HUES64 (cell line): ENCODE data around the gene CERS2.
A peak's percentile ranks its signal among the peaks of the same experiment; 100 is the strongest.

Source experiments
- H3K27ac ChIP-seq: 2 replicates; pipeline ENCODE4 v1.7.0; 2013; ENCODE audit warnings: low read depth, low read length, inconsistent platforms
- H3K27me3 ChIP-seq: 2 replicates; pipeline ENCODE4 v1.6.1; 2013; ENCODE audit warnings: mild to moderate bottlenecking, low read length; ENCODE audit not compliant: insufficient read depth
- H3K36me3 ChIP-seq: 2 replicates; pipeline ENCODE4 v1.6.1; 2013; ENCODE audit warnings: mild to moderate bottlenecking, low read length; ENCODE audit not compliant: insufficient read depth
- H3K4me1 ChIP-seq: 2 replicates; pipeline ENCODE4 v1.6.1; 2013; ENCODE audit warnings: mild to moderate bottlenecking, low read length, moderate library complexity; ENCODE audit not compliant: insufficient read depth
- H3K4me3 ChIP-seq: 2 replicates; pipeline ENCODE4 v1.5.1; 2013; ENCODE audit warnings: mild to moderate bottlenecking, low read length, moderate library complexity
- H3K9ac ChIP-seq: 2 replicates; pipeline ENCODE4 v1.6.1; 2013; ENCODE audit warnings: mild to moderate bottlenecking, low read depth, low read length
- H3K9me3 ChIP-seq: 2 replicates; pipeline ENCODE4 v1.6.1; 2013; ENCODE audit warnings: low read depth, low read length; ENCODE audit not compliant: insufficient read depth
- WGBS: fragments of 150-250, 120-280 bp; methylation state at CpG from one replicate; pipeline ENCODE4 v1.1.7; 2013; ENCODE audit warnings: missing lambda C conversion rate; 5-methylcytosine and 5-hydroxymethylcytosine counted together

CERS2 gene

GRCh38 chr1:150979092-150980056 lies 4.7 kb upstream of the CERS2 start:
- WGBS, result 53% methylated on average over 20 of the region's 23 CpGs
- peaks cover 47% of the 10 kb centered on the region for H3K4me1 ChIP-seq
- H3K4me3 ChIP-seq, result peak overlapping the region; percentile 12; the same call in 1 of the 2 replicates
- H3K36me3 ChIP-seq, result no peaks in the 10 kb centered on the region
- peak overlapping the region; percentile 39; the same call in 1 of the 2 replicates for H3K27ac ChIP-seq
- H3K9me3 ChIP-seq, result no peaks in the 10 kb centered on the region
- H3K27me3 ChIP-seq, result no peaks in the 10 kb centered on the region
- H3K9ac ChIP-seq, result no peak overlapping the region

- no peaks in the 10 kb centered on the region for H3K27me3 ChIP-seq
- H3K36me3 ChIP-seq, result 0 out of 2 replicates have a peak, but pooled peaks cover 4% of the 10 kb centered on the region
- H3K4me3 ChIP-seq, result peak overlapping the region; percentile 3; the same call in 1 of the 2 replicates
- H3K9ac ChIP-seq, result peak overlapping the region; percentile 22; the same call in 1 of the 2 replicates
- no peaks in the 10 kb centered on the region for H3K9me3 ChIP-seq
- H3K4me1 ChIP-seq, result peaks cover 54% of the 10 kb centered on the region
- 39% methylated on average over 11 of the region's 11 CpGs for WGBS
- peak overlapping the region; percentile 13; the same call in 1 of the 2 replicates for H3K27ac ChIP-seq
Measured at GRCh38 chr1:150976879-150977694, 2.5 kb upstream of the CERS2 start.

GRCh38 chr1:150976401-150976821 lies 1.8 kb upstream of the CERS2 start:
- no peaks in the 10 kb centered on the region for H3K27me3 ChIP-seq
- peak overlapping the region; percentile 22; the same call in 1 of the 2 replicates for H3K9ac ChIP-seq
- no peaks in the 10 kb centered on the region for H3K9me3 ChIP-seq
- H3K4me3 ChIP-seq, result no peak overlapping the region
- H3K4me1 ChIP-seq, result peaks cover 53% of the 10 kb centered on the region
- 63% methylated on average over 9 of the region's 9 CpGs for WGBS
- no peak overlapping the region; the same call in 1 of the 2 replicates for H3K27ac ChIP-seq
- 0 out of 2 replicates have a peak, but pooled peaks cover 4% of the 10 kb centered on the region for H3K36me3 ChIP-seq

DNA sequence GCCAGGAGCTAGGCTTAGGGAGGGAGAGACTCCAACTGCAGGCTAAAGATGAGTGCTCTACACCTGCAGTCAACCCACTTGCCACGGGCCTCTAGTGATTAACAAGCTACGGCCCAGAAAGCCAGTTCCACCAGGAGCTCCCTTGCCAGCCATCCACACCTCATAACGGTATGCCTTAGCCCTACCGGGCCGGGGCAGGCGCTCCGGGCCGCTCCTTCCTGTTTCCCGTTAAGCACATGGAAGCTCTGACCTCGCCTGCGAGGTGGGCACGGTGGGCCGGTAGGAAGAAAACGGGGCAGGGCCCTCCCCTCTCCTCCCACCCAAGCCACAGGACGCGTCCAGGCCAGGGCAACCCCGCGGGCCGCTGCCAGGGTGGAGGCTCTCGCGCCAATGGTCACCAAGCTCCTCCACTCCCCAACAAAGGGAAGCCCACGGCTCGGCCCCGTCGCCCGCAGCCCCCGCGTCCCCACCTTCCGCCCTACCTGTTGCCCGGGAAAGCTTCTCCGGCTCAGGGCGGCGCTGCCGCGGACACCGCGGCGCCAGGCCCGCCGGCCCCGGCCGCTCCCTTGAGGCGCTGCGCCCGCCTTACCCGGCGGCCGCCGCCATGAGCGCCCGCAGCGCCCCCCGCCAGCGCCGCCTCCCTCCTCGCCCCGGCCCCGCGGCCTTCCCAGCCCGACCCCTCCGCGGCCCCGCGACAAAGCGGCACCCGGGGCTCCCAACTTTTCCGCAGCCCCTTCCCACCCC lies 627 bp downstream of the CERS2 start:
- peak overlapping the region; percentile 87 for H3K9ac ChIP-seq
- under 1% methylated on average over 67 of the region's 67 CpGs for WGBS
- peaks cover 50% of the 10 kb centered on the region for H3K4me1 ChIP-seq
- no peaks in the 10 kb centered on the region for H3K9me3 ChIP-seq
- H3K27me3 ChIP-seq, result no peaks in the 10 kb centered on the region
- H3K27ac ChIP-seq, result peak overlapping the region; percentile 61; the same call in 1 of the 2 replicates
- peak overlapping the region; percentile 75 for H3K4me3 ChIP-seq
- peaks cover 8% of the 10 kb centered on the region; the same call in 1 of the 2 replicates for H3K36me3 ChIP-seq

- Histone ChIP-seq H3K4me3 (peak overlapping the region; percentile 75), H3K9ac (peak overlapping the region; percentile 87), H3K27me3 (no peaks in the 10 kb centered on the region), H3K27ac (peak overlapping the region; percentile 47; the same call in 1 of the 2 replicates), H3K4me1 (peaks cover 49% of the 10 kb centered on the region), H3K36me3 (peaks cover 15% of the 10 kb centered on the region), H3K9me3 (no peaks in the 10 kb centered on the region)
- 25% methylated on average over 15 of the region's 15 CpGs for WGBS
Measured at GRCh38 chr1:150973258-150973835, 1.3 kb downstream of the CERS2 start.

GRCh38 chr1:150972417-150972940 lies 2.2 kb downstream of the CERS2 start:
- Histone ChIP-seq H3K4me3 (peak overlapping the region; percentile 75), H3K9me3 (no peaks in the 10 kb centered on the region), H3K9ac (peak overlapping the region; percentile 35), H3K36me3 (peaks cover 23% of the 10 kb centered on the region), H3K27ac (peak overlapping the region; percentile 77; the same call in 1 of the 2 replicates), H3K27me3 (no peaks in the 10 kb centered on the region), H3K4me1 (peaks cover 46% of the 10 kb centered on the region)
- WGBS, result 52% methylated on average over 4 of the region's 4 CpGs

DNA sequence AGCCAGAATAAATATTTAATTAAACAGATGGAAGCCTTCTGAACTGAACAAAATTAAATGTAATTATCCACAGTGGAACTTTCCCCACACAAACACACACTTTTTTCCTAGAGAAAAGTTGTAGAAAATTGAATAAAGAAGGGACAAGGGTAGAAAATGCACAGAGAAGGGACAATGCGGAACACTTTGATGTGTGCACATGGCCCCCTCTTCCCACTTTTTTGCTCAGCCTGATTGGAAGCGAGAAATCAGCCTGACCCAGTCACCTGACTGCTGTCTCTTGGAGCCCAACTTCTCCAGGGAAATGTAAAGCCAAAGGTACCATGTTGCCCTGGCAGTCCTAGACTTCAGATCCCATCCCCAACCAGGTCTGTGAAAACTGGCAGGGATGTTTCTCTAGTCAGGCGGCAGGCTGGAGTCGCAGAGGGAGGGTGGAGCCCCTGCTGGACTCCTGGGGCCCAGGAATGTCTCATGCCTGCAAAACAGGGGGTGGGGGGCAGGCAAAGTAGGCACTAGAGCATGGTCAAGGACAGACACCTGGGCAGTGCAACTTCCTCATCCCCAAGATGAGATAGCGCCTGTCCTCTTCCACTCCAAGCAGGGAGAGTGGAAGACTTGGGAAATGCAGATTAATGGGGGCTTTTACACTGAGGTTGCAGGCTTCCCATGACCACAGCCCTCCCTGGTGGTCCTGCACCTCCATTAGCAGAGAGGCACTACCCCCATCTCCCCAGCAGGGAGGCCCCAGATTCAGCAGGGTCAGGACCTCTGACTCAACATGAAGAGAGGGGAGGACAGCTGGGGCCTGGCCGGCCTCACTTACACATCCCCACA lies 2.8 kb downstream of the CERS2 start:
- Histone ChIP-seq H3K36me3 (peaks cover 30% of the 10 kb centered on the region), H3K9me3 (no peaks in the 10 kb centered on the region), H3K4me3 (peak overlapping the region; percentile 75), H3K4me1 (peaks cover 40% of the 10 kb centered on the region), H3K9ac (peak overlapping the region; percentile 35), H3K27me3 (no peaks in the 10 kb centered on the region), H3K27ac (peak overlapping the region; percentile 77; the same call in 1 of the 2 replicates)
- 26% methylated on average over 6 of the region's 6 CpGs for WGBS

GRCh38 chr1:150970808-150971582 lies 3.6 kb downstream of the CERS2 start:
- Histone ChIP-seq H3K9ac (no peak overlapping the region), H3K36me3 (peaks cover 38% of the 10 kb centered on the region), H3K9me3 (no peaks in the 10 kb centered on the region), H3K4me3 (peak overlapping the region; percentile 75), H3K4me1 (peaks cover 32% of the 10 kb centered on the region), H3K27me3 (no peaks in the 10 kb centered on the region), H3K27ac (no peak overlapping the region; the same call in 1 of the 2 replicates)
- 52% methylated on average over 11 of the region's 11 CpGs for WGBS

DNA sequence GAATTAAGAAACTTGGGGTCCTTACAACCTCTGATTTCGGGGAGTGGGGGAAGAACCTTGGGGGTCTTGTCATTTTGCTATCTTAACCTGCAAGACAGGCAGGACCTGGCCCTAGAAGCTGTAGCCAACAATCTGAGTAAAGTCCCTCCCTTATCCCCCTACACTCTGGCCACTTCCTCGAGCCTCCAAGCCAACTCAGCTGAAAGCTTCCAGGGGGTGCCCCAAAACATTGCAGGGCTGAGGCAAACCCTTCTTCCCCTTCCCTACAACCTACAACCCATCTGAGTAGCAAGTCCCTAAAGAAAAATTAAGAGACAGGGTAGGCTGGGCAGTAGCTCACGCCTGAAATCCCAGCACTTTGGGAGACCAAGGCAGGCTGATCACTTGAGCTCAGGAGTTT lies 5.0 kb downstream of the CERS2 start:
- Histone ChIP-seq H3K27ac (no peak overlapping the region), H3K4me3 (no peak overlapping the region), H3K27me3 (no peaks in the 10 kb centered on the region), H3K9me3 (no peaks in the 10 kb centered on the region), H3K4me1 (peaks cover 29% of the 10 kb centered on the region), H3K36me3 (peaks cover 52% of the 10 kb centered on the region), H3K9ac (no peak overlapping the region)
- WGBS, result 89% methylated on average over 3 of the region's 3 CpGs
